HG02759 (cell line): ENCODE results near the gene CACFD1.
A peak's percentile ranks its signal among the peaks of the same experiment; 100 is the strongest.

Source experiments
- ATAC-seq: cut with Tn5 transposase; IDR thresholded peaks from one replicate; pipeline ENCODE4 v1.9.1; 2021; ENCODE audit warnings: mild to moderate bottlenecking, moderate library complexity; ENCODE audit not compliant: unreplicated experiment

Gene CACFD1

GRCh38 chr9:133459476-133460404, at the start of gene CACFD1:
Gene CACFD1, plus strand, starts transcription at chr9:133459978. Its CDS starts 89 bp downstream, at chr9:133460067.
- peak; percentile 82 for ATAC-seq

- ATAC-seq: no peak
These were observed 44.6 kb upstream of the CACFD1 start for GRCh38 chr9:133415170-133415569.

DNA sequence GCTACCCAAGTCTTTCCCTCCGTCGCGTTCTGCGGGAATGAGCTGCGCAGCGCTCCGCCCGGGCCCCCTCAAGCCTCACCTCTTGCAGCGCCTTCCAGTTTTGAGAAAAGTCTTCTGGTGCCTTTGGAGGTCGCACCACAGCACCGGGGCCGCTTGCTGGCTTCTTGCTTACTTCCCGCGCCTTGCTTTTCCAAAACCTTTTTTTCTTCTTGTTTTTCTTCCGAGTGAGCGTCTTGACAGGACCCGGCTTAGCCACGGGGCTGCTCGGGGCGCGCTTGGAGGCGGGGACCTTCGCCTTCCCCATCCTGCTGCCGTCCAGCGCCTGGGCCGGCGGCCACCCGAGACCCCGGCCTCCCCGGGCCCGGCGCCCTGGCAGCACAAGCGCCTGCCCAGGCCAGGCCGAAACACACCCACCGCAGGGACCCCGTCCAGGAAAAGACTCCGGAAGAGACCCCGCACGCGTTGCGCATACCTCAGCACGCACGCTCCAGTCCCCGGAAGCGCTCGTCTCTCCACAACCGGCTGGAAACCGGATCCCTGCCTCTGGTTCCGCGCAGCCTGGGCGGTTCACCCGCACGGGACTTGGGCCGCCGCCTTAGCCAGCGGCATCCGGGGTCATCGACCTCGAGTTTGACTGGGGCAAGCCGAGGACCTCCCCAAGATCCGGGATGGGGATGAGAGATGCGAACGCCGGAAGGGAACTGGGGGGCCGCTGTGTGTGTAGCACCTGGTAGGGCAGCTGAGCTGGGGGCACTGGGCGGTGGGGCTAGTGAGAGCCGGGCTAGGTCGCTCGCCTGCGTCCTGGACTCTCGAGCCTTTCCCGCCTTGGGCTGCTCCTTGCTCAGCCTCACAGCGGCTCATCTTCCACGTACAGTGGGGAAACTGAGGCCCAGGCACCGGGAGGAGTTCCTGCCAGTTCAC, 42.0 kb upstream of the CACFD1 start, which contains the start of gene REXO4:
REXO4 (minus strand) TSS at position 470 of the 921 bp plus-strand sequence; CDS start at position 304, 166 bp downstream.
- ATAC-seq: peak; percentile 83

GRCh38 chr9:133419005-133419404, 40.8 kb upstream of the CACFD1 start:
- ATAC-seq: no peak

DNA sequence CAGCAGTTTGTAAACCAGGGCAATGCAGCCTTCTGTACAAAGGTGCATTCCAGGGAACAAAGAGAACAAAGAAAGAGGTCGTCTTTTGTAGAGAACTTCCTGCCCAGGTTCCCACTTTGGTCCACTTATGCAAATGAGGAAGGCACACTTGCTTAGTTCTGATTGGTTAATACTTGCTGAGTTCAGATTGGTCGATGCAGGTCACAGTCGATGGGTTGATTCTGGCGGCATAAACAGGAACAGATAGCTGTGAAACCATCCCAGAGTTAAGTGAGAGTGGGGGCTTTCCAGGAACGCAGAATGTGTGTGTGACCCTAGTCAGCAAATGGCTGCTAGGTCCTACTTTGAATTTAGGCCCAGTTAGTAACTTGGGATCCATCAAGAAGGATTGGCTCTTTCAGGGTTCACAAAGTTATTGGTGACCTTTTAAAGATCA, 39.4 kb upstream of the CACFD1 start:
- no peak for ATAC-seq

- ATAC-seq: no peak
These were observed 37.9 kb upstream of the CACFD1 start, which contains the start of gene ADAMTS13 for GRCh38 chr9:133421615-133422542. Gene ADAMTS13, plus strand, starts transcription at chr9:133422367. Its CDS starts 77 bp downstream, at chr9:133422444.

DNA sequence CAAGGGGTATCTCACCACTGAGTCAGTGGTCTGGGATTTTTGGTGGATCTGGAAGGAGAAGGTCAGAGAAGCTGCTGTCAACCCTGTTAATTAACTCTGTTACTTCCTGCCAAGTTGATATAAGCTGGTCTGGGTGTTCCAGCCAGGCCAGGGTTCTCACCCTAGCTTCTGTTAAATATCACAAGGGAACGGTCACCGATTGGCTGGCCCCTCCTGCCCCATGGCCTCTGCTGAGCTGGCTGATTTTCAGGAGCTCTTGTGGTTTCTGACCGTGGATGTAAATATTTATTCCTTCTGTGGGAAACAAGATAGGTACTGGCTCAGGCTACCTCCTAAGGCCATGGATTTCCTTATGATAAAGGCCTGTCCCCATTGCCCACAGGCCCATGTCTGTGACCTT, 36.6 kb upstream of the CACFD1 start:
- ATAC-seq: no peak

DNA sequence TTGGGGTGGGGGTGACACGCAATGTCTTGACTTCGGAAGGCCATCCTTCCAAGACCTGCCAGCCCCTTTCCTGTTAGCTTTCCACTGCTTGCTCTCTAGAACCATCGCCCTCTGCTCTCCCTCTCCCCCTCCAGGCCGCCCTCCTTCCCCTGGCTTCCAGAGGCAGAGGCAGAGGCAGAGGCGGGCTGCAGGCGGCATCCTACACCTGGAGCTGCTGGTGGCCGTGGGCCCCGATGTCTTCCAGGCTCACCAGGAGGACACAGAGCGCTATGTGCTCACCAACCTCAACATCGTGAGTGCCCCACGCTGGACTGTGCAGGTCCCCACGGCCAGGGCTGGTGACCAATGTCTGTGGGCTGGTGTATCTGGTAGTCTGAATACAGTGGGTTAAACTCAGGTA, 35.6 kb upstream of the CACFD1 start:
- no peak for ATAC-seq

DNA sequence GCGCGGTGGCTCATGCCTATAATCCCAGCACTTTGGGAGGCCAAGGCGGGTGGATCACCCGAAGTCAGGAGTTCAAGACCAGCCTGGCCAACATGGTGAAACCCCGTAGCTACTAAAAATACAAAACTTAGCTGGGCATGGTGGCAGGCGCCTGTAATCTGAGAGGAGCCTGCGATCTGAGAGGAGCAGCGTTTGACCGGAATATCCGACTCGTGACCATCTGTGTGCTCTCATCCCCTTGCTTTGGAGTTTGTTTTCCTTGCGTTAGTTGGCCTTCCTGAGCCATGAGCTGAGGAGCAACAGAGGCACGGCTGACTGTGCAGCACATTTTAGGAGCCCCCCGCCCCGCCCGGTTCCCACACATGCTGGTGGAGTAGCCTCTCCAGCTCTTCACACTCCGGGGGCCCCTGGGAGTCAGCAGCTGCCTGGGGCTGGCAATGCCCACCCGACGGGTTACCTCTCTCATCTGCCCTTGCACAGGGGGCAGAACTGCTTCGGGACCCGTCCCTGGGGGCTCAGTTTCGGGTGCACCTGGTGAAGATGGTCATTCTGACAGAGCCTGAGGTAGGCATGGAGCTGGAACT, 34.6 kb upstream of the CACFD1 start:
- no peak for ATAC-seq

DNA sequence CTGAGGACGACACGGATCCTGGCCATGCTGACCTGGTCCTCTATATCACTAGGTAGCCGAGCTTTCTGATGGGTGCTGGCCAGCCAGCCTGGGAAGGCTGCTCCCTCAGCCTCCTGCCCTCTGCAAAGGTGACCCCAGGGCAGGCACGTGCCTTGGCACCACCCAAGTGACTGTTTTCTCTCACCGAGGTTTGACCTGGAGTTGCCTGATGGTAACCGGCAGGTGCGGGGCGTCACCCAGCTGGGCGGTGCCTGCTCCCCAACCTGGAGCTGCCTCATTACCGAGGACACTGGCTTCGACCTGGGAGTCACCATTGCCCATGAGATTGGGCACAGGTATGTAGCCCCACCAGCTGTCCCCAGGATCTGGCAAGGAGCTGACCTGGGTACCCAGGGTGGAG, 33.8 kb upstream of the CACFD1 start:
- no peak for ATAC-seq

- ATAC-seq: no peak
These were observed 32.0 kb upstream of the CACFD1 start for GRCh38 chr9:133427658-133428348.

DNA sequence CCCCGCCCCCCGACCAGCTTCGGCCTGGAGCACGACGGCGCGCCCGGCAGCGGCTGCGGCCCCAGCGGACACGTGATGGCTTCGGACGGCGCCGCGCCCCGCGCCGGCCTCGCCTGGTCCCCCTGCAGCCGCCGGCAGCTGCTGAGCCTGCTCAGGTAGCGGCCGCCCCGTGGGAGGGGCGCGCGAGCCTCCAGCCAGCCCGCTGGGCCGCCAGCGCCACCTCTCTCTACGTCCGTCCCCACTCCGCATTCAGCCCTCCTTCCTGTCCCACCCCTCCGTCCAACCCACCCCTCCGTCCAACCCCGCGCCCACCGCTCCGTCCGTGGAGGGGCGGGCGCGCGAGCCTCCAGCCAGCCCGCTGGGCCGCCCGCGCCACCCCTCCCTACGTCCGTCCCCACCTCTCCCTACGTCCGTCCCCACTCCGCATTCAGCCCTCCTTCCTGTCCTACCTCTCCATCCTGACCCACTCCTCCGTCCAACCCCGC, 31.1 kb upstream of the CACFD1 start:
- no peak for ATAC-seq

GRCh38 chr9:133429214-133429613, 30.6 kb upstream of the CACFD1 start:
- no peak for ATAC-seq

DNA sequence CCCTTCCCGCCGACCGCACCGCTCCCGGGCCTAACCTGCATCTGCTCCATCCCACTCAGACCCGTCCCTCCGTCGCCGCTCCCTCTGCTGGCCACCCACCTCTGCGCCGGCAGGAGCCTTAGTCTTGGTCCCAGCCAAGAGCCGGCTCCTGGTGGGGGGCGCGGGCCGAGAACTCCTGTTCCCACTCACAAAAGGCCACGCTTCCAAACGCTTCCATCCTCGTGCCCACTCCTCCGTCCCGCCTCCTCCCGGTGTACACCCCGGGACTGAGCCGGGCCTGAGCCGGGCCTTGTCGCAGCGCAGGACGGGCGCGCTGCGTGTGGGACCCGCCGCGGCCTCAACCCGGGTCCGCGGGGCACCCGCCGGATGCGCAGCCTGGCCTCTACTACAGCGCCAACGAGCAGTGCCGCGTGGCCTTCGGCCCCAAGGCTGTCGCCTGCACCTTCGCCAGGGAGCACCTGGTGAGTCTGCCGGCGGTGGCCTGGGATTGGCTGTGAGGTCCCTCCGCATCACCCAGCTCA, 30.1 kb upstream of the CACFD1 start:
- ATAC-seq: no peak

- ATAC-seq: no peak
These were observed 29.5 kb upstream of the CACFD1 start for GRCh38 chr9:133430244-133430643.

- ATAC-seq: no peak
These were observed 26.4 kb upstream of the CACFD1 start for GRCh38 chr9:133433351-133433843.

- no peak for ATAC-seq
These were observed 23.1 kb upstream of the CACFD1 start for GRCh38 chr9:133436681-133437080.

DNA sequence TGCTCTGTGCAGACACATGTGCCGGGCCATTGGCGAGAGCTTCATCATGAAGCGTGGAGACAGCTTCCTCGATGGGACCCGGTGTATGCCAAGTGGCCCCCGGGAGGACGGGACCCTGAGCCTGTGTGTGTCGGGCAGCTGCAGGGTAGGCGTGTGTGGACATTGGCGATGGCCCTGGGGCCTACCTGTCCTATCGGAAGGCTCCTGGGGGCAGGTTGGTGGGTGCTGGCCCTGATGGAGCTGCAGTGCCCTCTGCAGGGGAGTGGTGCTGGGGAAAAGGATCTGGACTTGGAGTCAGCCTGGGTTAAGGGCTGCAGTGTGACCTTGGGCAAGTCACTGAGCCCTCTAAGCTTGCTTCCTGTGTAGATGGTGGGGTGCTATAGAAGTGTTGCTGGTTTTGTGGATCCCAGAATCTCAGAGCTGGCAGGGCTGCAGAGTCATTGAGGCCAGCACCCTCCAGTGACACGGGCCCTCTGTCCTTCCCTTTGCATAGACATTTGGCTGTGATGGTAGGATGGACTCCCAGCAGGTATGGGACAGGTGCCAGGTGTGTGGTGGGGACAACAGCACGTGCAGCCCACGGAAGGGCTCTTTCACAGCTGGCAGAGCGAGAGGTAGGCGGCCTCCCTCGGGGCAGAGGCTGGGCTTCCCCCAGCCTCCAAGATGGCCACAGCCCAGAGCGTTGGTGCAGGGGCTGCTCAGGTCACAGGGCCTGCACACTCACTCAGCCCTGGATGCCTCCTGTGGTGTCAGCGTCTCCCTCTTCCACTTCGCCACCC, 21.8 kb upstream of the CACFD1 start:
- ATAC-seq: no peak
